DND-41 (cell line): ENCODE data around the gene B3GAT2.

ENCODE experiments used
- EZH2 ChIP-seq: IDR thresholded peaks from 3 replicates; pipeline ENCODE4 v1.6.1; 2012; ENCODE audit warnings: borderline replicate concordance, low read depth, mild to moderate bottlenecking, moderate library complexity, low read length, inconsistent platforms; ENCODE audit not compliant: severe bottlenecking
- TF ChIP-seq, protein P1 (sequence below): IDR thresholded peaks from 2 replicates; pipeline ENCODE4 v1.5.1; 2012; ENCODE audit warnings: borderline replicate concordance, low read length, moderate library complexity, mild to moderate bottlenecking; ENCODE audit not compliant: poor library complexity, severe bottlenecking; ENCODE audit errors: extremely low read depth

DNA sequence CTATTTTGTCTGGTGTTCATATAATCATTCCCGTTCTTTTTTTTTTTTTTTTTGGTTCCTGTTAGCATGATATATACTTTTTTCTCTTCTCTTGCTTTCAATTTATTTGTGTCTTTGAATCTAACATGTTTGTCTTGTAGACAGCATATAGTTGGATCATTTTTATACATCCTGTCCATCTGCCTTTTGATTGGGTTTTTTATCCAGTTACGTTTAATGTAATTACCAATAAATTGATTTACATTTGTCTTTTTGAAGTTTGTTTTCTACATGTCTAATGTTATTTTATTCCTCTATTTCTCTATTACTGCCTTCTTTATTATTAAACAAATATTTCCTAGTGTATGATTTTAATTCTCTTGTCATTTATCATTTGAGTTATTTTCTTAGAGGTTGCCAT is 84.4 kb downstream of the B3GAT2 start:
- TF ChIP-seq, protein P1, sequence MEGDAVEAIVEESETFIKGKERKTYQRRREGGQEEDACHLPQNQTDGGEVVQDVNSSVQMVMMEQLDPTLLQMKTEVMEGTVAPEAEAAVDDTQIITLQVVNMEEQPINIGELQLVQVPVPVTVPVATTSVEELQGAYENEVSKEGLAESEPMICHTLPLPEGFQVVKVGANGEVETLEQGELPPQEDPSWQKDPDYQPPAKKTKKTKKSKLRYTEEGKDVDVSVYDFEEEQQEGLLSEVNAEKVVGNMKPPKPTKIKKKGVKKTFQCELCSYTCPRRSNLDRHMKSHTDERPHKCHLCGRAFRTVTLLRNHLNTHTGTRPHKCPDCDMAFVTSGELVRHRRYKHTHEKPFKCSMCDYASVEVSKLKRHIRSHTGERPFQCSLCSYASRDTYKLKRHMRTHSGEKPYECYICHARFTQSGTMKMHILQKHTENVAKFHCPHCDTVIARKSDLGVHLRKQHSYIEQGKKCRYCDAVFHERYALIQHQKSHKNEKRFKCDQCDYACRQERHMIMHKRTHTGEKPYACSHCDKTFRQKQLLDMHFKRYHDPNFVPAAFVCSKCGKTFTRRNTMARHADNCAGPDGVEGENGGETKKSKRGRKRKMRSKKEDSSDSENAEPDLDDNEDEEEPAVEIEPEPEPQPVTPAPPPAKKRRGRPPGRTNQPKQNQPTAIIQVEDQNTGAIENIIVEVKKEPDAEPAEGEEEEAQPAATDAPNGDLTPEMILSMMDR = no peak
- no peak for TF ChIP-seq EZH2
